ENCODE measurements around the gene PDE6H.

Gene PDE6H

GRCh38 chr12:14975457-14975856 is 2.6 kb downstream of the PDE6H start:
- DNase-seq (ENCODE audit: low spot score): no peak

DNA sequence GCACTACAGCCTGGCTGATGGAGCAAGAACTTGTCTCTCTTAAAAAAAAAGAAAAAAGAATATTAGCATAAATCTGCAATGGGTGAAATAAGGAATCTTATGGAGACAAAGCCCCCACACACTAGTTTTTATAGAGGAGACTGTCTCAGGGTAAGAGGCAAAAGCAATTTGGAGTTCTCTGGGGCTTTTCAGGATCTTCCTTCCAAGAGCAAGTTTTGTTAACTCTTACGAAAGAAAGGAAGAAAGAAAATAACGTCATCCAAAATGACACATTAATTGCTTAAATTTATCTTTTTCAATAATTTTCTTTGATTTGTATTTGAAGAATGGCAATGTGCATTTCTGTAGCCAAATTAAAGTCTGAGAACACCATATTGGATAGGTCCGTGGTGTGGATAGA is 3.8 kb downstream of the PDE6H start:
- DNase-seq (ENCODE audit: low spot score): no peak

GRCh38 chr12:14979468-14979867 is 6.6 kb downstream of the PDE6H start:
- DNase-seq (ENCODE audit: low spot score): no peak

DNA sequence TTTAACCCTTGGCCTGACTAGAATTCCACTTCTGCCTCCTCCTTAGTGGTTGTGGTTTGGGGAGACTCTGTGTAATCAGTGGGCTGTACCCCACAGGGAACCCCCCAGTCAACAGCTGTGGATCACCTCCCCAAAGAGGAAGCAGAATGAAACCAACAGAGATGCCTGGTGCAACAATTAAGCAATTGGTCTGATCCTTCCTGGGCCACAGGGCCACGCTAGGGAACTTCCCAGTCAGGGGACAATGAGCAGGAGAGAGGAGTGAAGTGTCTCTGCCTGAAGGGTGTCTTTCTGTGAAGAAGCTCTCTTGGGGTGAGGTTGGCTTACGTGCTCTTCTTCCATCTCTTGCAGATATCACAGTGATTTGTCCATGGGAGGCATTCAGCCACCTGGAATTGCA is 8.2 kb downstream of the PDE6H start:
- DNase-seq (ENCODE audit: low spot score): no peak

GRCh38 chr12:14982562-14982961 is 9.7 kb downstream of the PDE6H start:
- no peak for DNase-seq (ENCODE audit: low spot score)

- DNase-seq (ENCODE audit: low spot score): no peak
Measured at GRCh38 chr12:14982991-14983390, 10.1 kb downstream of the PDE6H start.

- DNase-seq (ENCODE audit: low spot score): no peak
Measured at GRCh38 chr12:14984036-14984435, 11.2 kb downstream of the PDE6H start.

- DNase-seq (ENCODE audit: low spot score): no peak
Measured at GRCh38 chr12:14984766-14985285, 12.0 kb downstream of the PDE6H start.

DNA sequence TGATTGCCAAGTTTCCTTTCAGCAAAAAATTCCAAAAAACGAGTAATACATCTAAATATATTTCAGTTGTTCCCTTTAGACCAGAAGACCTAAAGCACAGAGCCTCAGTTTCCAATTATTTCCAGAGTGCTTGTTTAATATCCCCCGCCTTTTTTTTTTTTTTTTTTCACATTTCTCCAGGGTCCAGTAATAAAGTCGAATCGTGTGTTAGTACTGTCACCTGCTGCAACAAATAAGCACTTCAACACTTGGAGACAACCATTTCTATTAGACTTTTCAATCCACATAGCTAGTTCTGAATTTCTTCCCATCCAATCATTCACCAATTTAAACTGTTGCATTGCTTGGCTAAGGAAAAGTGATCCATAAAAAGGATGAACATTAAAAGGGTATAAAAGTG is 13.6 kb downstream of the PDE6H start:
- DNase-seq (ENCODE audit: low spot score): no peak

DNA sequence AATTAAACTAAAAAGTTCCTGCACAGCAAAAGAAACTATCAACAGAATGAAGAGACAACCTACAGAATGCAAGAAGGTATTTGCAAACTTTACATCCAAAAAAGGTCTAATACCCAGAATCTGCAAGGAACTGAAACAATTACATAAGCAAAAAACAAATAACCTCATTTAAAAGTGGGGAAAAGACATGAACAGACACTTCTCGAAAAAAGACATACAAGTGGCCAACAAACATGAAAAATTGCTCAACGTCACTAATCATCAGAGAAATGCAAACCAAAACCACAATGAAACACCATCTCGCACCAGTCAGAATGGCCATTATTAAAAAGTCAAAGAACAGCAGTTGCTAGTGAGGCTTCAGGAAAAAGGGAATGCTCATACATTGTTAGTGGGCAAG is 15.2 kb downstream of the PDE6H start:
- DNase-seq (ENCODE audit: low spot score): no peak

DNA sequence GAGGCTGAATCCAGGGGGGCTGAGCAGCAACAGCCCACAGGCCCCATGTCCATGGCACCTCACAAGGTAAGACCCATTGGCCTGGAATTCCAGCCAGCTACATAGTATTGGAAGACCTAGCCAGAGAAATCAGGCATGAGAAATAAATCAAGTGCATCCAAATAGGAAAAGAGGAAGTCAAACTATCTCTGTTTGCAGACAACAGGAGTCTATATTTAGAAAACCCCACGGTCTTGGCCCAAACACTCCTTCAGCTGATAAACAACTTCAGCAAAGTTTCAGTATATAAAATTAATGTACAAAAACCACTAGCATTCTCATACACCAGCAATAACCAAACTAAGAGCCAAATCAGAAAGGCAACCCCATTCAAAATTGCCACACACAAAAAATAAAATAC is 16.9 kb downstream of the PDE6H start:
- no peak for DNase-seq (ENCODE audit: low spot score)

GRCh38 chr12:14991069-14991468 is 18.2 kb downstream of the PDE6H start:
- DNase-seq (ENCODE audit: low spot score): no peak

DNA sequence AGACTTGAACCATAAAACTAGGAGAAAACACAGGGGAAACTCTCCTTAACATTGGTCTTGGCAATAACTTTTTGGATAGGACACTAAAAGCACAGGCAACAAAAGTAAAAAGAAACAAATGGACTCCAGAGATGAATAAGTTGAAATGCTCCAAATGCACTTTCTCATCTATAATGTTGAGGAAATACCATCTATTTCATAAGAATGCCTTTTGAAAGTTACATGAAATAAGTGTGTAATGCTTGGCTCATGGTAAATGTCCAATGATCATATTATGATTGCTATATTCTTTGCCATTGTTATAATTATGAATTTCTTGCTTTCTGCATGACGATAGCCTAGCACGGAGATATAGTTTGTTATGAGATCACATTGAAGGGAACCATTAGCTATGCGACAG is 19.8 kb downstream of the PDE6H start:
- no peak for DNase-seq (ENCODE audit: low spot score)

- no peak for DNase-seq (ENCODE audit: low spot score)
Measured at GRCh38 chr12:14993117-14993516, 20.3 kb downstream of the PDE6H start.

- DNase-seq (ENCODE audit: low spot score): peak; percentile 69
Measured at GRCh38 chr12:14993537-14994266, 20.9 kb downstream of the PDE6H start.

DNA sequence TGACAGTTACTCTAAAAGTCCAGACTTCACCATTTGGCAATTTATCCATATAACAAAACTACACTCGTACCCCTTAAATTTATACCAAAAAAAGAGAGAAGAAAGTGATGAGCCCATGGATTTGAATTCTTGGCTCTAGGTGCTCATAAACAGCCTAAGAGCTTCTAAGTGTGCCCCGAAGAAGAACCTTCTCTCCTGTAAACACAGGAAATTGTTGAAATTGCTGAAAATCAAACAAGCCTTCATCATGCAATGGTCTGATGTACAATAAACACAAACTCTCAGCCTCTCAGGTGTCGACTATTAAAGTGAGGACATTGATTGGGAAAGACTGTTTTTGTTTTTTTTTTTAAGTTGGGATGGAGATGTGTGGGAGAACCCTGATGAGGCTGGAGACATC is 21.8 kb downstream of the PDE6H start:
- no peak for DNase-seq (ENCODE audit: low spot score)

DNA sequence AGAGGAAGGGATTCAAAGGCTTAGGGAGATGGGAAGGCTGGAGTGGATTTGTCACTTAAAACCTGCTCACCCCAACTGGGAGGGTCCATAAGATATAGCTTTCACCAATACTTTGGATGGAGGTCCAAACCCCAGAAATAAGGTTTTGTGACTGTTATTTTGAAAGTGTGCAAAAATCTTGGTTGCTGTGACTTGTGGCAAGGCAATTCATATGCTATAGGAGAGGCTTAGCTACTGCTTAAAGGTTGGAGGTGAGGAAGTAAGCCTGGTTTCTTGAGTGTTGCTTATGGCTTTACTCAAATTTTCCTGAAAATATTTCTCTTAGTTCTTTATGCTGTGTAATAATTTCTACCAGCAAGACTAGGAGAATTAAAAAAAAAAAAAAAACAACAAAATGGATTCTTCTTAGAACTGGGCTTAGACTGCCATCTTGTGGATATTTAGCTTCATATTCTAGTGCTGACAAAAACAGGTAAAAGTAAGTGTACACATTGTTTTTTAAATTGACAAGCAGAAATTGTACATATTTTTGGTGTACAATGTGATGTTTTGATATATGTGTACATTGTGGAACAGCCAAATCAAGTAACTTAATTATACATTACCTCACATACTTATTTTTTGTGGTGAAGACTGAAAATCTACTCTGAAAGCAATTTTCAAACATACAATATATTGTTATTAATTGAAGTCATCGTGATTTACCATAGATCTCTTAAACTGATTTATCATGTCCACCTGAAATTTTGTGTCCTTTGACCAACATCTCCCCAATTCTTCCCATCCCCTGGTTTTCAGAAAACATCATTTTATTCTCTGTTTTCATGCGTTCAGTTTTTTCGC is 23.0 kb downstream of the PDE6H start:
- peak; percentile 35 for DNase-seq (ENCODE audit: low spot score)

DNA sequence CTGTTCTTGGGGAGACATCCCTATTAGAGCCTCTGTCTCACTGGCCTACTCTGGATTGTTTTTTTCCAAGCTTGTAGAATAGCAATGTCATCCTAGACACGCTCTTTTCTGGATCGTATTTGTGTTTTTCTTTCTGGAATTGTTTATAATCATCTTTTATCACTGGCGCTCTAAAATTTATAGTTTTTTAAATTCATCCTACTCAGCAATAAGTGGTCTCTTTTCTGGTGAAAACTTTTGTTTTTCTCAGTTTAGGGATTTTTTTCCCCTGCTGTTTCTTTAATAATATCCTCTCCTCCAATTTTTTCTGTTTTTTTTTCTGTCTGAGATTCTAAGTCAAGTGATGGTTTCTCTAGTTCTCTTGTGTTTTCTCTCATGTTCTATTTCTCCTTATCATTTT is 25.2 kb downstream of the PDE6H start:
- no peak for DNase-seq (ENCODE audit: low spot score)

GRCh38 chr12:14999021-14999694 is 26.3 kb downstream of the PDE6H start:
- DNase-seq (ENCODE audit: low spot score): no peak

DNA sequence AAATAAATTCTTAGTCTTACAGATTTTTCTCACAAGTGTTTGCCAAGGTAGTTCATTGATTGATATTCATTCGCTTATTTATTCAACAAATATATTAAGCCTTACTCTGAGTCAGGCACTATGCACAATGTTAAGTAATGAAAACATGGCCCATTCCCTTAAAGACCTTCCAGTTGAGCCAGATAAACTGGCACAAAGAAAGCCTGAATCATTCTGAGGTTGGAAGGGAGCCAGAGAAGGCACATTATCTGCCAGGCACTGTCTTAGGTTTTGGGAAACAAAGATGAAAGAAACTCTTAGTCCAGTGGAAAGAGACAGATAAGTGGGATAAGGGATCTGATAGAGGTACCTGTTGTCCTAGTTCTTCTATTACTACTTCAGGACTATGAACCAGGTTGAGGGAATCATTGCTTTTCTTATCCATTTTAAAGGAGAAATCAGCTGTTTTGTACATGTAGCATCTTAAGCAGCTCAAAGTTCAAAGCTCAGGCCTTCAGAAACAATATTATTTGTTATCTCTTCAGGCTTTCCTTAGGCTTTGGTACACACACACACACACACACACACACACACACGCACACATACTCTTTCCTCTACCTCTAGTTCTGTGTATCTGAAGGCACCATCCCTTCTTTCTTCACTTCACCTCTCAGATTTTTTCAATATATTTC is 27.0 kb downstream of the PDE6H start:
- no peak for DNase-seq (ENCODE audit: low spot score)

GRCh38 chr12:15000575-15000974 is 27.7 kb downstream of the PDE6H start:
- DNase-seq (ENCODE audit: low spot score): no peak

DNA sequence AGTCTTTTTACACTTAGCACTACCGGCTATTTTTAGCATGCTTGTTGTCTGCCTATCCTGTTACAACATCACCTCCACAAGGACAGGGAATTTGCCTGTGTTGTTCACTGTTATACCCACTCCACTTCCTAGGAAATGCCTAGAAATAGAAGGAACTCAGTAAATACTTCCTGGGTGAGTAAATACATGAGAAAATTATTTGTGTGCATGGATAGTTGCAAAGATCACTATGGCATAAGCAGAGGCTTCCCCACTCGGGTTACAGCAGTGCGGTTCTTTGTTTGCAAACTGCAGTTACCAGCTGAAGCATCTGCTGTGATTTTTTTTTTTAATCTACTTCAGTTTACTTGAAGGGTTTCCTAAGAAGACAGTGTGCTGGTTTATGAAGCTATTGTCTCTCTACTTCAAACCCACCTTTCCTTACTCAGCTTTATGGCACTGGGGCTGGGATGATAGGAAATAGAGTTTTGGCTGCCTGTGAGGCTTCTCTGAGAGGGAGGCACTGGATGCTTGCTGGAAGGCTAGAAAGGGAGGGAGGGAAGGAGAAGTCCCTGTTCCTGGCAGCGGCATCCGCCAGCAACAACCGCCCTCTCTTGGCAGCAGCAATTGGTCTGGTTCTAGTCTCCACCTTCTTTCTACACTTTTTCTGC is 29.0 kb downstream of the PDE6H start:
- peak; percentile 41 for DNase-seq (ENCODE audit: low spot score)
